HPDE6-E6E7 (cell line): ENCODE data around the gene TJAP1.
"Not testable (repeated sequence)": the region's sequence is repeated elsewhere in the genome, so short reads cannot be mapped to it uniquely, and the experiment has no call there.

Experiments
- DNase-seq: peaks from one replicate; pipeline ENCODE4 v3.0.0; 2011; ENCODE audit warnings: missing footprints; ENCODE audit errors: extremely low spot score

The TJAP1 gene

DNA sequence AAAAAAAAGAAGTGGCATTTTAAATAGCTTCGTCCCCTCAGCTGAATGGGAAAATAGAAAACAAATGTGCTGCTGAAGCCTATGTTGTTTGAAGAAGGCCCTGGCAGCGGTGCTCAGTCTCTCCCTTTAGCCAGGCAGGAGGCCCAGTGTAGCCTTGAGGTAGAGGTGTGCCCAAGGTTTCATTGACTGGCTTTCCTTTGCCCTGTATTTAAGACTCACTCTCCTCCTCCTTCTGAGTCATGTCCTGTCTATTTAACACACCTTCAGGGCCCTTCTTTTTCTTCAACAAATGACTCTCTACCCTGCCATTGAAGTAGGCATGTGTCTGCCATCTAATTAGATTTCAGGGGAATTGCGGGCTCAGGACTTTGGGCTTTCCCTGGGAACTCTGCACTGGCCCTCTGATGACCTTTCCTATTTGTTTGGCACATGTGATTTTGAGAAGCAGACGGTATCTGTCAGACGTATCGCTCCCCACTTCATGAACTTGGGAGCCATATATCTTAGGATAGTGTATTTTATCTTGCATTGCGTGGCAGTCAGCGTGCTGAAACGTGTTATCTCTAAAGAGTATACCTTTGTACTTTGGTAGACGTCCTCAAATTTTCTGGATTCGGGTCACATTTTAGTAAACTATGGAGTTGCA lies 4.3 kb downstream of the TJAP1 start:
- DNase-seq = peak; percentile 90

DNA sequence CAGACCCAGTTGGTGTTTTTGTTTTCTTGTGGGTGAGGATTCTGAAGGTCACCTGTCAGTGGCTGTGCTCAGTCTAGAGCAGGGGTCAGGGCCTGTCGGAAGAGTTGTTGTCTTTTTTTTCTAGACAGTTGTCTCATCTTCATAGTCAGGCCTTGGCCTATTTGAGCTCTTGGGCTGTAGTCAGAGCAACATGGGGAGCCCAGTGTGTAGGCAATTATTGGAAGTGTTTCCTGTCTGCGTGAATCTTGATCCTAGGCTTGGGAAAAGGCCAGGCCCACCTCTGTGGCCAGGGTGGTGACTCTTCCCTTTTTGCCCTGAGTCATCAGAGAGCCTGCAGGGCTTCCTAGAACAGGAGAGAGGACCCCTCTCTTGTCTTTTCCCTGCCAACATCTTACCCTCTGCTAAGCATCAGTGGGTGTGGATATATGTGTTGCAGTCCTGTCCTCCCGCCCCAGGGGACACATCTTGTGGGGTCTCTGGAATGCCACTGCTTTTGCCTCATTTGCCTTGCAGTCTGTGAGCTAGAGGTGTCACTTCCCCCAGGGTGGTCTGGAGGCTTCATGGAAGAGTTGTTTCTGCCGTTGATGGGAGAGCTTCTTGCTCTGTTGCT lies 11.4 kb downstream of the TJAP1 start:
- no peak for DNase-seq

DNA sequence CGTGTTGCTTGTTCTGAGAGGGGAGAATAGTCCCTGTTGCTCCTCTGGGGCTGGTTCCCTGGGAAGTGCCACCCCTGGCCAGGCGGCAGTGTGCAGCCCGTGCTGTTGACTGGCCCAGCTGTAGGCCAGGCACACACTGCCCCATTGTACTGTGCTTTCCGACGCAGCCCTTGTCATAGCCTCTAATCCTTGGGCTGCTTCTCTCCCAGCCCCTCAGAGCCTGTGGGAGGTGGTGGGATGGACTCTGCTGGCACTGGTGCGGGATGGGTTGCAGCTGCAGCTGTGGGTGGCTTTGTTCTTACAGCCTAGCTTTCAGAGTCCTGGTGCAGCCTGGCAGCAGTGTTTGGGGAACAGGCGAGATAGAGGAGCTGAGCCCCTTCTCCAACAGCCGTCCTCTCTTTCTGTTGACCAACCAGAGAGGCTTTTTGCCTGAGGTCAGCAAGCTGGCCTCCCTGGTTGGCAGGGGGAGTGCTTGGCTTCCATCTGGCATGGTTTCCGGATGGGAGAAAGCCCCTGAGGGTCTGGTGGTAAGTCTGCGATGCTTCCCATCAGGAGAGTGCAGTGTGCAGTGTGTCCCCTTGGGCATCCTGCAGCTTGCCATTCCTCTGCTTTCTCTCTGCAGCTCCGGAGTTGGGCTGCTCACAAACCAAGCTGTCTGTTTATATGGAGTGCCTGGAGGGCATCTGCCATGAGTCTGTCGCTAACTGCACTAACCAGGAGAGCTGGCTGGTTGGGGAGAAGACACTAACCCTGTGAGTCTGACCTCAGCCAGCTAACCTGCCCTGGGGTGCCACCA lies 12.1 kb downstream of the TJAP1 start:
- no peak for DNase-seq

DNA sequence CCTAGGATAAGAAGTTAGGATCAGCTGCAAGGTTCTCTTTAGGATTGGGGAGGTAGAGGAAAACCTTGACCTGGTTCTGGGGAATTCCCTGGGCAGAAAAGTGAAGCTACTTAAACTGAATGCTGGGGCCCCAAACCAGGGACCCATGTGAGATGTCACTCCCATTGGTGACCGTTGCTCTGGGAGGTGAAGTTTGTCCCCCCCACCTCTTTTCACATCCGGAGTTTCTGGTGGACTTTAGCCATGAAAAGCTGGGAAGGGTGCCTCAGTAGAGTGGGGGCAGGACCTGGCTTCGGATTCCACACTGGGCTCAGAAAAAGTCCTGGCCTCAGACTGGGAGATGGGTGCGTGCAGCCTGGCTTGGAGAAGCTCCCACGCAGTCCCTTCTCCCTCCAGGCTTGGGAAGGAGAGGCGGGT lies 13.2 kb downstream of the TJAP1 start:
- DNase-seq = no peak

DNA sequence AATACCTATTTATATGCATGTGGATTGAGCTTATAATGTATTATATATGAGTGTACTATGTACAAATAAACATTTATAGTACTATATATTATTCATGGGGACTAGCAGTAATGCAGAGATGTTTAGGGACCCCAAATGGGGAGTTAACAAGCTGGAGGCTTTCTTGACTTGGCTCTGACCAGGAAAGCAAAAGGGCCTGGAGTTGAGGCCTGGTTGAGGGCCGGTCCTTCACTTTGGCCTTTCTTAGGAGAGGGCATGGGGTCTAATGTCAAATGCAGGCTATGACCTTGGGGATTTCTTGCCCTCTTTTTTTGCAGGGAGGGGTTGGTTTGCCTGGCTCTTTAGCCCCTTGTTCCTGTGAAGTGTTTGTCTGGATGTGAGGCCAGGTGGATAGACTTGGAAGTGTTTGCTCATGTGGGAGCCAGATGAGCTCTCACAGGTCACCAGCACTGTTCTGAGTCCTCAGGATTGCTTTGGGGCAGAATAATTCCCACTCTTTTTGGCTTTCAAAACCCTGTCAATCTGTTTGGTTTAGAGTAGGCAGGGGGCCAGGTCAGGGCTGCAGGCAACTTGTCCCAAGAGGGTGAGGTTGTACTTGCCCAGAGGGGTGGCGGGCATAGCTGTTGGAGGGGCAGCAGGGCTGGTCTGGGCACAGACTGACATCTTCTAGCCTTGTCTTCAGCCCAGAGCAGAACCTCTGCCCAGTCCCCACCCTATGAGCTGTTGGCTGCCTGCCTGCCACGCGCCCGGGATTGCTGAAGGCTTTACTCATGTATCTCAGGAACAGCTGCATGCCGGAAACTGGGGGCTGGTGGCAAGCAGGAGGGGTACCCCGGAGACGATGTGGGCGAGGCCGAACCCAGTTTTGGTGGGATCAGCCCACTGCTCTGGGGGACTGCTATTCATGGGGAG lies 14.6 kb downstream of the TJAP1 start:
- DNase-seq = peak; percentile 76

DNA sequence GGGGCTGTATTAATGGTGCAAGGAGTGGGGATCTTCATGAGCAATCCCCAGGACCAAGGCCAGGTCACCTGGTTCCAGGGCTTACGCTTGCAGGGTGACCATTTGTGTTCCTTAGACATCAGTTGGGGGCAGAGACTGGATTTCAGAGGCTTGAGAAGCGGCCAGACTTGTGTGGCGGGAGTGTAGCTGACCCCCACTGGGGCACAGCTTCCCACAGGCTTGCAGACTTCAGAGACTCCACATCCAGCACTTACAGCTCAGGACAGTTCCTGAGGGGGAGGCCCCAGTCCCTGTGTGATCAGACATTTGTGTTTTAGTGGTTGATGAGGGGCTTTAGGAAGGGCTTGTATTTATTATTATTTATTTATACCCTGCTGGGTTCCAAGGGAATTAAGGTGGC lies 15.3 kb downstream of the TJAP1 start:
- no peak for DNase-seq

DNA sequence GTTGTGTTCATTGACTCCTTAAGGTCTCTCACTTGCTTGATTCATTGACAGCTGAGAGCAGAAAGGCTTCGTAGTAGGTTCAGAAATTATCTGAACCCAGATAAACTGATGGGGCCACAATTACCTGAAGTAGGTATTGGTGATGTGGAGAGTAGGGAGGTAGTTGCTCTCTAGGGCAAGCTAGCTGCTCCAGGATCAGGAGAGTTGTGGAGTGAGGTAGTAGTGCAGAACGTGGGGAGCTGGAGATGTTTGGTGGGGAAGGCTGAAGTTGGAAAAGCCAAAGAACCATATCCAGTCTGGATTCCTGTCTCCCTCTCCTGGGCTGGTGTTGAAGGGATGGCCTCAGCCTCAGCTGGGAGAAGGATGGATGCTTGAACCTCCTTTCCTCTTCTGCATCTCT lies 15.9 kb downstream of the TJAP1 start:
- DNase-seq = no peak

DNA sequence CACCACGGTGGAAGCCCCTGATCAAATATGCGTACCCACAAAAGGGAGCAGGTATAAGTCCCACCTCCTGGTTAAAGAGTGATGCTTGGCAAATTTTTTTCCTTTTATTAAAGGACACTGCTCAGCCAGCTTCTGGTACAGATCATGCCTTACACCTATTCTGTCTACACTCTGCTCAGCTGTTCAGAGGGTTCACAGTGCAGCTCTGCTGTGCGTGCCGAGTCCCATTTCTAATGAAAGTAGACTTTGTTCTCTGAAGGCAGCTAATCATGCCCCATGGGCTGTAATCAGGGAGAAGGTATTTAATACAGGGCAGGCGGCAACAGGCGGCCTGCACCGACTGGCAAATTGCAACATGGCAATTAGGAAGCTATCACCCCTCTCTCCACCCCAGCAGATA lies 16.5 kb downstream of the TJAP1 start:
- no peak for DNase-seq

DNA sequence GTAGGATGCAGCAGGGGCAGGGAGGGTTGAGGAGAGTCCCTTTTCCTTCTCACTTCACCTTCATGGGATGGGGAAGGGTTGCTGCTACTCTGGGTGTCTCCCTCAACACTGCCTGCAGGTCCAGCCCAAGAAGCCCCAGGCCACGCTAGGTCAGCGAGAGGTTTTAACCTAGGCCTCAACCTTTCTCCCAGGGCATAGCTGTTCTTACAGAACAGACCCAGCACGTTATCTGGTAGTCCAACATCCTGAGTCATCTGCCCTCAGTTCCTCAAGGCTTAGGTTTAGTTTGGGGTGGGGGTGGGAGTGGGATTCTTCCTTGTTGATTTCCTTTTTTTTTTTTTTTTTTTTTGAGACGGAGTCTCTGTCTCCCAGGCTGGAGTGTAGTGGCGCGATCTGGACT lies 17.0 kb downstream of the TJAP1 start:
- DNase-seq = no peak

DNA sequence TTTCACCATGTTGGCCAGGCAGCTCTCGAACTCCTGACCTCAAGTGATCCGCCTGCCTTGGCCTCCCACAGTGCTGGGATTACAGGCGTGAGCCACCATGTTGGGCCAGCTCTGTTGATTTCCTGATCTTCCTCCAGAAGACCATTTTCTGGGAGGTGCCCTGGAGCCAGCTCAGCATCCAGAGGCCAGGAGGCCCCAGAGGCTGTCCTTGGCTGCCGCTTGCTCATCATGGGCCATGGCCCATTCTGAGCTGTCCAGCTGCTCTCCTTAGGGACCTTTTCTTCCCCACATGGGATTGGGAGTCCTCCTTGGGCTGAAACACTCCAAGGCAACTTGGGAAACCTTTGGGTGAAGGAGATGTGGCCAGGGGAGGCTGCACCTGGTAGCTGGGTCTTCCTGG lies 17.4 kb downstream of the TJAP1 start:
- DNase-seq = no peak

DNA sequence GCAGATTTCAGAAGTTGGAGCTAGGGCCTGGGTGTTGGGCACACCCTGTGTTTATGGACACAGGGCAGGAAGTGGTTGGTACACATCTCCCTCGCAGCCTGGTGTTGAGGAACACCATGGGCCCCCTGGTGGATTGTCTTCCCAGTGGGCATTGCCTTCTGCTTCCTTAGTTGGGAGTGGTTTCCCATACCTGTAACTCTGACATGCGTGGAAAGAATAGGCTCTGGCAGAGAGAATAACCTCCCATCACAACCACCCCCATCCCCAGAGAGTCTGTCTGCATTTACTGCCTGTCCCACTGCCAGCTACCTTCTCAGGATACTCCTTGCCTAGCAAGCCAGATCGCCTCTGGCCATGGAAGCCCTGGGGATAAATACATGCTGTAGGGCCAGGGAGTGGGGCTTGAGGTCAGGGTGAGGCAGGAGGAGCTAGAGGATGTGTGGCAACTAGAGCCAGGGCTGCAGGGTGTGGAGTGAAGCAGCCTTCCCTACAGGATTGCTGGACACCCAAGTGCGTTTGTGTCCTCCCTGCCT lies 18.1 kb downstream of the TJAP1 start:
- DNase-seq = peak; percentile 41

DNA sequence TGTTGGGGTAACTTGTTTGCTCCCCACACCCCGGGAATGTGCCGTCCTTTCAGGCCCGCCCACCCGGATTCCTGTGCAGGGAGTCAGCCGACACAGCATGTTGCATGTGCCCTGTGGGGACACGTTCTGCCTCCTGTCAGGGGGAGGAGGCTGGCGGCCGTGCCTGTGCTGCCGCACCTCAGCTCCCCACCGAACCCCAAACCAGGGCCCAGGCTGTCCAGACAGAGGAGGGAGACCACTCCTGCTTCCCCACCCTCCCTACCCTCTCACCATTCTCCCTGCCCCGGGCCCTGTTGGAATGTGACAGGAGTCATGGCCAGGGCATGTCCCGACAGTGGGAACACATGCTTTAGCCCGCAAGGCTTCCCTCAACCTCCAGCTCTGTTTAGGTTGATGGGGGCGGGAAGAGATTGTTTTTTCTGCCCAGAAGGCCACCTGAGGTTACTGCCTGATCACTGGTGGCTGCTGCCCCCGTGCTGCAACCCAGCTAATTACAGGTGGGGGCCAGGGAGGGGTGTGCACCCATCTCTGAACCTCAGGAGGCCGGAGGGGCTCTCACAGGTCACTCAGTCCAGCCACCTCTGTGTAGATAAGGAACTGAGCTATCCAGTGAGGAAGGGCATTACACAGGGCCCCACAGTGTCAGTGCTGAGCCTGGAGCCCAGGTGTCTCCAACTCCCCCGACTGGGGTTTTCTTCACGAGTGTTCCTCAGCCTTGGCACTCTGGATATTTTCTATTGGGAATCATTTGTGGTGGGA lies 19.2 kb downstream of the TJAP1 start:
- DNase-seq = peak; percentile 93

DNA sequence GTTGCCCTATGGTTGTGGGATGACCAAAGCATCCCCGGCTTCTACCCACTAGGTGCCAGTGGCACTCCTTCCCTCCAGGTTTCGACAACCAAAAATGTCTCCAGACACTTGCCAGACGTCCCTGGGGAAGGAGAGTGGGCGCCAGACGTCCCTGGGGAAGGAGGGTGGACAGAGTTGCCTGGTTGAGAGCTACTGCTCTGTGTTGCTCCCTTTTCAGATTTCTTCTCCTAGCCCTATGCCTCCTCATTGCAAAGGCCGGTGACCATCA lies 19.7 kb downstream of the TJAP1 start:
- no peak for DNase-seq

DNA sequence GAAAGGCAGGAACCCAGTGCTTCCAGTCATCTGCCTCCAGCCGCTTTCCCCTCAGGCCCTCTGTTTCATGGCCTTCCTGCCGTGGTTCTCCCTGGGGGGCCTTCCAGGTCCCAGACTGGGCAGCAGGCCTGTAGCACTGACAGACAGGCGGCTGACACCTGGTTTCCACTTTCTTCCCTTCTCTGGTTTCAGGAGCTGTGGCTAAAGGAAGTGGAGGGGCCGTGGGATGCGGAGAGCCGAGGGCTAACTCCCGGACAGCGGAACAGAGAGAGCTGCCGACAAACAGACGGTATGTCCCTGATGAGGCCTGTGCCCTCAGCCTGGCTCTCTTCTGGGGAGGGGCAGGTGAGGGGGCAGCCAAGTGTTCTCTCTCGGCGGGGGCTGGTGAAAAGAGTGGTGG lies 20.3 kb downstream of the TJAP1 start:
- DNase-seq = no peak

DNA sequence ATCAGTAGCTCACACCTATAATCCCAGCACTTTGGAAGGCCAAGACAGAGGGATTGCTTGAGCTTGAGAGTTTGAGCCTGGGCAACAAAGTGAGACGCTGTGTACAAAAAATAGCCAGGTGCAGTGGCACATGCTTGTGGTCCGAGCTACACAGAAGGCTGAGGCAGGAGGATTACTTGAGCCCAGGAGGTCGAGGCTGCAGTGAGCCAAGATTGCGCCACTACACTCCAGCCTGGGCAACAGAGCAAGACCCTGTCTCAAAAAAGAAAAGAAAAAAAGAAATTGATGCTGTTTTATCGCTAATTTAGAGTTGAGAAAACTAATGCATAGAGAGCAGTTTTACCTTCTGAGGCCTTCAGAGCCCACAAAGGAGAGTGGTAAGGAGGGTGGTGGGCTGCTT lies 20.9 kb downstream of the TJAP1 start:
- not testable (repeated sequence) for DNase-seq

DNA sequence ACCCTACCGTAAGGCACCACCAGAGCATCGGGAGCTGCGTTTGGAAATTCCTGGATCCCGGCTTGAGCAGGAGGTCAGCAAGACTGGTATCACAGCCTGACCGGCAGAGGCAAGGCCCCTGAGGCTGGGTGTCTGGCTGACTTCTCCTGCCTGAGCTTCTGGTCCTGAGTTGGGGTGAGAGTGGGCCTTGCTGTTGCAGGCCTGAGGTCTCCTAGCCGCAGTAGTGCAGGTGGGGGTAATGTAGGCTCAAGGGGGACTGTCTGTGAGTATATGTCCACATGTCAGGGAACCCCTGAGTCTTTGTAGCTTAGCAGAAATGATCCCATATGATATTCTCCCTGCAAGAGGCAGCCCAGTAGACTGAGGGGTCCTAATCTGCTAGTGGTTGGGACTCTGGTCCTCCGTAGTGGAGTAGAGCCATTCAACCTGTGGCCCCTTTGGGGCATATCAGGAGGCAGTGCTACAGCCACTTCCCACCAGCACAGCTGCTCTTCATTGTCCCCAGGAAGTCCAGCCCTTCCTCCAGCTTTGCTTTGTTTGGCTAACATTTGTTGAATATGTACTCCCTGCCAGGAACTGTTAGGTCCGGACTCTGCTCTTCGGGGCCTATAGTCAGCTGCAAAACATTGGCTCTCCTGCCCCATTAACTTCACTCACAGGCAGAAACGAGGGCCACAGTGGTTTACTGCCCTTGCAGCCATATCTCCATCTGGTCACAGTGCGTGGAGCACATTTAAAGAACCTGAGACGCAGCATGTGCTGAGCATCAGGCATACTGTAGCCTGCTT lies 21.9 kb downstream of the TJAP1 start:
- DNase-seq = no peak

DNA sequence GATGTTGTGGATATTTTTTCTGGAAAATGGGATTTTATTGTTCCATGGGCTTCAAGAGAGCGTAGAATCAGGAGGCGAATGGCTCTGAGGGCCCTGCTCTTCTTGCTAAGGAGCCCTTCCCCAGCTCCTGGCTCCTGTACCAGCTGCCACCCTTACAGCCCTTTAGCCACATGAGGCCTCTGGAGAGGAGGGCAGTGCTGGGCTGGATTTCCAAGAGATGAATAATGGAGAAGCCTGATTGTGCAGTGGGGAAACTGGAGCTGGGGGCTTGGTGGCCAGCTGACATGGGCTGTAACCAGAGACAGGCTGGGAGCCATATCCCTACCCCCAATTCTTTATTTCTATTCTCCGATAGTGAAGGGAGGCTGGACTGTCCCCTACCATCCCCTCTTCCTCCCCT lies 23.6 kb downstream of the TJAP1 start:
- DNase-seq = no peak

DNA sequence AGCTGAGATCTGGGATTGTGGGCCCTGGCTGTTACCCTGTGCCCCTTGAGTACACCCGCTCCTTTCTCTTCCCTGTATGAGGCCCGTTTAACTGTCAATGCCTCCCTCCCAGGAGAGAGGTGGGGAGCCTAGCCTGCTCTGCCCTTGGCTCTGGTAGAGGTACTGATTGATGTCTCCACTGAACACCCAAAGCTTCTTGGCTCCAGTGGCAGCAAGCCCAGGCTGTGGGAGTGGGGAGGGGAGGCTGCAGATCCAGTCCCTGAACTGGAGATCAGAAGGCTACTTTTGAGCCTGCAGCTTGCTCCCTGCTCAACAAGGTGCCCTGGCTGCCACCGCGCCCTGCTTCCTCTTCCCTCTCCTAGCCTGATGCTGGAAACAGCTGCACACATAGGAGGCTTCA lies 25.3 kb downstream of the TJAP1 start:
- no peak for DNase-seq

DNA sequence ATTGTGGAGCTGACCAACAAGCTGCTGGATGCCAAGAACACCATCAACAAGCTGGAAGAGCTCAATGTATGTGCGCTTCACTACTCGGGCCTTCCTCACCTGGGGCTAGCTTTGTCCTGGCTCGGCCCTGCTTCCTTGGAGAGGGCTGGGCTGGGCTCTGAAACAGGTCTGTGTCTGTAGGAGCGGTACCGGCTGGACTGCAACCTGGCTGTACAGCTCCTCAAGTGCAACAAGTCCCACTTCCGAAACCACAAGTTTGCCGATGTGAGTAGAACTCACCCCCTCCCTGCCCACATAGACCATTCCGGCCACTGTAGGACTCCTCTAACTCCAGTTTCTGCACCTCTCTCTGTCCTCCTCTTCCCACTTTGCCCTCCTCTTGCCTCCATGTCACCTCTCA lies 26.1 kb downstream of the TJAP1 start:
- DNase-seq = no peak

DNA sequence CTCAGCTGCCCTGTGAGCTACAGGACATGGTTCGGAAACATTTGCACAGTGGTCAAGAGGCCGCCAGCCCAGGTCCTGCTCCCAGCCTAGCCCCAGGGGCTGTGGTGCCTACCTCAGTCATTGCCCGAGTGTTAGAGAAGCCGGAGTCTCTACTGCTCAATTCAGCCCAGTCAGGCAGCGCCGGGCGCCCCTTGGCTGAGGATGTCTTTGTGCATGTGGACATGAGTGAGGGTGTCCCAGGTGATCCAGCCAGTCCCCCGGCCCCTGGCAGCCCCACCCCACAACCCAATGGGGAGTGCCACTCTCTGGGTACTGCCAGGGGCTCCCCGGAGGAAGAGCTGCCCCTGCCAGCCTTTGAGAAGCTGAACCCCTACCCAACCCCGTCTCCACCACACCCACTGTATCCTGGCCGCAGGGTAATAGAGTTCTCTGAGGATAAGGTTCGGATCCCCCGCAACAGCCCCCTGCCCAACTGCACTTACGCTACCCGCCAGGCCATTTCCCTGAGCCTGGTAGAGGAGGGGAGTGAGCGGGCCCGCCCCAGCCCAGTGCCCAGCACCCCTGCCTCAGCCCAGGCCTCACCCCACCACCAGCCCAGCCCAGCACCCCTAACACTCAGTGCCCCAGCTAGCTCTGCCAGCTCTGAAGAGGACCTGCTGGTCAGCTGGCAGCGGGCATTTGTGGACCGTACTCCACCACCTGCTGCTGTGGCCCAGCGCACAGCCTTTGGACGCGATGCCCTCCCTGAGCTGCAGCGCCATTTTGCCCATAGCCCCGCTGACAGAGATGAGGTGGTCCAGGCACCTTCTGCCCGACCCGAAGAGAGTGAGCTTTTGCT lies 27.6 kb downstream of the TJAP1 start:
- no peak for DNase-seq
